Measurements from ENCODE around the gene SLIT1. TPM values are rescaled to one million over a fixed set of nuclear protein-coding genes. Genes with fewer than 3 reads are reported as not detected.

The SLIT1 gene
- total RNA-seq, 1 donor from 2014 or later, result 0.49 TPM

DNA sequence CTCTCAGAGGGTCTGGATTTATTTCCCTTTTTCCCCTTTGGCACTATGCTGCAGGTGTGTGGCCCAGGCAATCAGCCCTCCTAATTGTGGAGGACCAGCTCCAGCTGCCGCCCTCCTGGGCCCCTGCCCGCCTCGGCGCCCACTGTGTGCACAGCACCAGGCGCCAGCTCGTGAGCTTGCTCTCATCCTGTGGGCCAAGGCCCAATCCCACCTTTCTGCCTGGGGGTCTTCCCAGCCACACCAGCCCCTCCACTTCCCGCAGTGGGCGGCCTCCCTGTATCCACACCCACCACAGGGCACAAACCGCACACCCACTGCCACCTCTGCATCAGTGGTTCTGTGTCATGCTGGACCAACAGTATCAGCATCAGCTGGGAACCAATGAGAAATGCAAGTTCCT is 25.5 kb upstream of the SLIT1 start:
- Histone ChIP-seq H3K4me1 (no peaks in the 10 kb centered on the region), H3K9me3 (no peaks in the 10 kb centered on the region), H3K4me3 (no peak overlapping the region), H3K27ac (no peak overlapping the region), H3K27me3 (no peaks in the 10 kb centered on the region), H3K36me3 (no peaks in the 10 kb centered on the region)
- no peak for TF ChIP-seq POLR2AphosphoS5 (IDR thresholded peaks at IDR 0.05; ENCODE audit: insufficient read depth in 1 of 2, low read depth in 1 of 2)
- TF ChIP-seq, protein P1, sequence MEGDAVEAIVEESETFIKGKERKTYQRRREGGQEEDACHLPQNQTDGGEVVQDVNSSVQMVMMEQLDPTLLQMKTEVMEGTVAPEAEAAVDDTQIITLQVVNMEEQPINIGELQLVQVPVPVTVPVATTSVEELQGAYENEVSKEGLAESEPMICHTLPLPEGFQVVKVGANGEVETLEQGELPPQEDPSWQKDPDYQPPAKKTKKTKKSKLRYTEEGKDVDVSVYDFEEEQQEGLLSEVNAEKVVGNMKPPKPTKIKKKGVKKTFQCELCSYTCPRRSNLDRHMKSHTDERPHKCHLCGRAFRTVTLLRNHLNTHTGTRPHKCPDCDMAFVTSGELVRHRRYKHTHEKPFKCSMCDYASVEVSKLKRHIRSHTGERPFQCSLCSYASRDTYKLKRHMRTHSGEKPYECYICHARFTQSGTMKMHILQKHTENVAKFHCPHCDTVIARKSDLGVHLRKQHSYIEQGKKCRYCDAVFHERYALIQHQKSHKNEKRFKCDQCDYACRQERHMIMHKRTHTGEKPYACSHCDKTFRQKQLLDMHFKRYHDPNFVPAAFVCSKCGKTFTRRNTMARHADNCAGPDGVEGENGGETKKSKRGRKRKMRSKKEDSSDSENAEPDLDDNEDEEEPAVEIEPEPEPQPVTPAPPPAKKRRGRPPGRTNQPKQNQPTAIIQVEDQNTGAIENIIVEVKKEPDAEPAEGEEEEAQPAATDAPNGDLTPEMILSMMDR (IDR thresholded peaks at IDR 0.05), result no peak
- TF ChIP-seq POLR2A (IDR thresholded peaks at IDR 0.05), result no peak
- intact Hi-C loops (cut with DNase I), result no loop called here
- DNase-seq (ENCODE audit: extremely low spot score in 2 of 2), result no peak

DNA sequence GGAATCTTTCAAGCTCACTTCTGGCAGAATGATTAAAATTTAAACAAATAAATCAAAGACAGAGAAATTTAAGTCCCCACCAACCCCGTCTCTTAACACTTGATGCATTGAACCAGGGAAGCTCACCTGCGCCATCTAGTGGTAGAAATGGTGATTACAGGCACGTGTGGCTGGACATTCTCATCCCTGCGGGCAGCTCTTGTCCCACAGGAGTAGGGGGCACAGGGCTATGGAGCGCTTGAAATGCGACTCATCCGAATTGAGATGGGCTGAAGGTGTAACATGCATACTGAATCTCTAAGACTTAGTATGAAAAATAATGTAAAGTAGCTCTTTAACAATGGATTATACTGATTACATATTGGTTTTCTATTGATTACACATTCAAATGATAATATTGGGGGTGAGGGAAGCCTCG is 24.8 kb upstream of the SLIT1 start:
- DNase-seq (ENCODE audit: extremely low spot score in 2 of 2), result no peak
- Histone ChIP-seq H3K4me3 (no peak overlapping the region), H3K4me1 (no peaks in the 10 kb centered on the region), H3K36me3 (no peaks in the 10 kb centered on the region), H3K27ac (no peak overlapping the region), H3K27me3 (no peaks in the 10 kb centered on the region), H3K9me3 (no peaks in the 10 kb centered on the region)
- intact Hi-C loops (cut with DNase I), result no loop called here
- no peak for TF ChIP-seq POLR2AphosphoS5 (IDR thresholded peaks at IDR 0.05; ENCODE audit: insufficient read depth in 1 of 2, low read depth in 1 of 2)
- no peak for TF ChIP-seq POLR2A (IDR thresholded peaks at IDR 0.05)
- TF ChIP-seq, protein P1 (IDR thresholded peaks at IDR 0.05), result peak; percentile 91 to 94 (median 93)

DNA sequence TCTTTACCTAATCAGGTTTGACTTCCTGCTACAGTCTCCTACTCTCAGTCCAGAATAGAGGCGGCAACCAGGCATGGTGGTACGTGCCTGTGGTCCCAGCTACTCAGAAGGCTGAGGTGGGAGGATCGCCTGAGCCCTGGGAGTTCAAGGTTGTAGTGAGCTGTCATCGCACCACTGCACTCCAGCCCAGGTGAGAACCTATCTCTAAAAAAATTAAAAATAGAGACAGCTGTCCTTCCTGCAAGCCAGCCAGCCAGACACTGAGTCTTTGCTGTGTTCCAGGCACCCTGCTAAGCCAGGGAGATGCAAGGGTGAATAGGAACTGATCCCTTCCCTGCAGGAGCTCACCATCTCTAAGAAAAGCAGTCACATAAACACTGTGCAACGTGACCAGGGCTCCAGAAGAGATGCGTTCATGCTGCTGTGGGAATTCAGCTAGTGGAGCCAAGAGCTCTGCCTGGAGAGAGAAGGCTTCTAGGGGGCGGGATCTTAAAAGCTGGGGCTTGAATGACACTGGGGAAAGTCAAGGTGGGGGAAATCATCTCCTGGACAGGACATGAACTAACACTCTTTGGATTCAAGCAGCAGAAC is 22.1 kb upstream of the SLIT1 start:
- no peak for DNase-seq (ENCODE audit: extremely low spot score in 2 of 2)
- Histone ChIP-seq H3K27me3 (no peaks in the 10 kb centered on the region), H3K9me3 (no peaks in the 10 kb centered on the region), H3K4me3 (no peak overlapping the region), H3K36me3 (no peaks in the 10 kb centered on the region), H3K27ac (no peak overlapping the region), H3K4me1 (no peaks in the 10 kb centered on the region)
- TF ChIP-seq POLR2AphosphoS5 (IDR thresholded peaks at IDR 0.05; ENCODE audit: insufficient read depth in 1 of 2, low read depth in 1 of 2), result no peak
- TF ChIP-seq, protein P1 (IDR thresholded peaks at IDR 0.05), result no peak
- no peak for TF ChIP-seq POLR2A (IDR thresholded peaks at IDR 0.05)
- intact Hi-C loops (cut with DNase I), result loop anchor here (5.0 kb wide), 1 partner anchor 136 kb away; no protein-coding TSS in a partner anchor

DNA sequence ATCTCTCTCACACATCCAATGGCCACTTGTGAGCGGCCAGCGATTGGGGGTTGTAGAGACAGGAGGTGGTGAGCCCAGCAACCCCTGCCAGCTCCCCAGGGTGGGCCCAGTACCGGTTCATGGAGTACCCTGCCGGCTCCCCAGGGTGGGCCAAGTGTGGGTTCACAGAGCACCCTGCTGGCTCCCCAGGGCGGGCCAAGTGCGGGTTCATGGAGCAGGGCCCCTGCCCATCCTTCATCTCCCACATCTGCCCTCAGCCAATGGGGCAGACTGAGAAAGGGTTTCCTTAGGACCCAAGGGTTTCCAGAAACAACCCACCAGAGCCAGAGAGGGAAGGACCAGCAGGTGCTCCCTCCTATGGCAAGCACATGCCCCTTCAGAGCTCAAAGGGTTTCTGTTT is 21.4 kb upstream of the SLIT1 start:
- Histone ChIP-seq H3K4me1 (no peaks in the 10 kb centered on the region), H3K4me3 (no peak overlapping the region), H3K9me3 (no peaks in the 10 kb centered on the region), H3K27me3 (no peaks in the 10 kb centered on the region), H3K36me3 (no peaks in the 10 kb centered on the region), H3K27ac (no peak overlapping the region)
- no peak for DNase-seq (ENCODE audit: extremely low spot score in 2 of 2)
- intact Hi-C loops (cut with DNase I), result loop anchor here (5.0 kb wide), 1 partner anchor 135 kb away; no protein-coding TSS in a partner anchor
- TF ChIP-seq POLR2A (IDR thresholded peaks at IDR 0.05), result no peak
- TF ChIP-seq, protein P1 (IDR thresholded peaks at IDR 0.05), result no peak
- TF ChIP-seq POLR2AphosphoS5 (IDR thresholded peaks at IDR 0.05; ENCODE audit: insufficient read depth in 1 of 2, low read depth in 1 of 2), result no peak
